ENCODE results near the gene OTUD4.
"Not testable (repeated sequence)": the region's sequence is repeated elsewhere in the genome, so short reads cannot be mapped to it uniquely, and the experiment has no call there.

DNA sequence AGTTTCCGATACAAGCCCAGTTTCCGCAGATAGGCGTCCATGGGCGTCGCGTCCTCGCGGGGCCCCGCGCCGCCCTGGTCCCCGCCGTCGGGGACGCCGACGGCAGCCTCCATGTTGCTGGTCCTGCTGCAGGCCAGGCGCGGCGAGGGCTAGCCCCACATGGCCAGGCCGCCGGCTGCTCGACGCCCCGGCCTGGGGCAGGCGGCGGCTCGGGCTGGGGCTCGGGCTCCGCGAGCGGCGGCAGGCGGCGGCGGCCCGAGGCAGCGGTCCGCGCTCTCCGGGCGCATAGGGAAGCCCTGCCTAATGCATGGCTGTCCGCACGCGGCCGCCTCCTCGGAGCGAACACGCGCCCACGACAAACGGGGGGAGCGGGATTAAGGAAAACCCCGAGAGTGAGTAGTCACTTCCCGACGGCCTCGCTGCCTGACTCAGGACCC is 510 bp downstream of the OTUD4 start:
- not testable (repeated sequence) for TF ChIP-seq CTCF (IDR thresholded peaks at IDR 0.05; ENCODE audit: low read length); EZH2 (IDR thresholded peaks at IDR 0.05; ENCODE audit: borderline replicate concordance, low read length)
